ENCODE data around the gene FBRSL1.
"Not testable (repeated sequence)": the region's sequence is repeated elsewhere in the genome, so short reads cannot be mapped to it uniquely, and the experiment has no call there.

FBRSL1 gene

DNA sequence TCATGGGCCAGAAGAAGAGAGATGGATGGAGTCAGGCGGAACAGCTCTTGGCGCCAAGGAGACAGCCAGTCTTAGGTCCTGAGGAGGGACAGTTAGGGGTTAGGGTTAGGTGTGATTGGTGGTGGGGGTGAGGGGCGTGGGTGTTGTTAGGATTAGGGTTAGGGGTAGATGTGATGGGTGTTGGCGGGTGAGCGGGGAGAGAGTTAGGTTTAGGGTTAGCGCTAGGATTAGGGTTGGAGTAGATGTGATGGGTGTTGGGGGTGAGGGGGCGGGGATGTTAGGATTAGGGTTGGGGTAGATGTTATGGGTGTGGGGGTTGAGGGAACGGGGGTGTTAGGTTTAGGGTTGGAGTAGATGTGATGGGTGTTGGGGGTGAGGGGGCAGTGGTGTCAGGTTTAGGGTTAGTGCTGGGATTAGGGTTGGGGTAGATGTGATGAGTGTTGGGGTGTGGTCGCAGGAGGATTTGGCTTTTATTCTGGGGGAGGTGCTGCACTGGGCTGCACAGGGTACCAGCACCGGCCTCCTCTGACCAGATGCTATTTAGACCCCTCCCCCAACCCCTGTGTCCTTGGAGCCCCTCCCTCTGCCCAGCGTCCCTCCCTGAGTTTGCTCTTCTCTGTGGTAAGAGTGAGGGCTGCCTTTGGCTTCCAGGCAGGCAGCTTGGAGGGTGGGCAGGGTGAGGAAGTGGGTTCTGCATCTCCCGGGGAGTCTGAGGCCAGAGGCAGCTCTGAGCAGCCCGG lies 35.6 kb upstream of the FBRSL1 start:
- DNase-seq: no peak

DNA sequence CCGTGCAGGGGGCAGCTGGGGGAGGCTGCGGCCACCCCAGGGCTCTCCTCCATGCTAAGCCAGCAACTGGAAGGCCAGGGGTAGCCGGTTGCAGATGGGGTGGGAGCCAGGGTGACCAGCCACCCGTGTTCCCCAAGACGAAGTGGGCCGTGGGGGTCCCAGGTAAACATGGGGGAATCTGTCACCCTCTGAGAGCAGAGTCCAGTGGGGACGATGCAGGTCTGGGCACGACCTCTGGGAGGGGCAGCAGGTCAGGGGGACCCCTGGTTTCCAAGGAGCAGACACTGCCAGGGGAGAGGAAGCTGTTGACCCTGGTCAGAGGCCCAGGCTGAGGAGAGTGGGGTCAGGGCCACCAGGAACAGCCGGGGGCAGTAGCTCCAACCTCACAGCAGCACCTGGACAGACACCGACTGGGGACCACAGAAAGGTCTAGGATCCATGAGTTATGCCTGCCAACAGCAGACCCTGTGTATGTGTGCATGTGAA lies 35.0 kb upstream of the FBRSL1 start:
- DNase-seq: no peak

DNA sequence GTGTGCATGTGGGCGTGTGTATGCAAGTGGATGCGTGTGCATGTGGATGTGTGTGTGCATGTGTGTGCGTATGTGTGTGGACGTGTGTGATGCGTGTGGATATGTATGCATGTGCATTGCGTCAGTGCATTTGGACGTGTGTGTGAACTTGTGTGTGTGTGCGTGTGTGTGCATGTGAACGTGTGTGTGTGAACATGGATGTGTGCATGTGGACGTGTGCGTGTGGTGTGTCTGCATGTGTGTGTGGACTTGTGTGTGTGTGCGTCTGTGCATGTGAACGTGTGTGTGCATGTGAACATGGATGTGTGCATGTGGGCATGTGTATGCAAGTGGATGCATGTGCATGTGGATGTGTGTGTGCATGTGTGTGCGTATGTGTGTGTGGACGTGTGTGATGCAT lies 34.4 kb upstream of the FBRSL1 start:
- no peak for DNase-seq

DNA sequence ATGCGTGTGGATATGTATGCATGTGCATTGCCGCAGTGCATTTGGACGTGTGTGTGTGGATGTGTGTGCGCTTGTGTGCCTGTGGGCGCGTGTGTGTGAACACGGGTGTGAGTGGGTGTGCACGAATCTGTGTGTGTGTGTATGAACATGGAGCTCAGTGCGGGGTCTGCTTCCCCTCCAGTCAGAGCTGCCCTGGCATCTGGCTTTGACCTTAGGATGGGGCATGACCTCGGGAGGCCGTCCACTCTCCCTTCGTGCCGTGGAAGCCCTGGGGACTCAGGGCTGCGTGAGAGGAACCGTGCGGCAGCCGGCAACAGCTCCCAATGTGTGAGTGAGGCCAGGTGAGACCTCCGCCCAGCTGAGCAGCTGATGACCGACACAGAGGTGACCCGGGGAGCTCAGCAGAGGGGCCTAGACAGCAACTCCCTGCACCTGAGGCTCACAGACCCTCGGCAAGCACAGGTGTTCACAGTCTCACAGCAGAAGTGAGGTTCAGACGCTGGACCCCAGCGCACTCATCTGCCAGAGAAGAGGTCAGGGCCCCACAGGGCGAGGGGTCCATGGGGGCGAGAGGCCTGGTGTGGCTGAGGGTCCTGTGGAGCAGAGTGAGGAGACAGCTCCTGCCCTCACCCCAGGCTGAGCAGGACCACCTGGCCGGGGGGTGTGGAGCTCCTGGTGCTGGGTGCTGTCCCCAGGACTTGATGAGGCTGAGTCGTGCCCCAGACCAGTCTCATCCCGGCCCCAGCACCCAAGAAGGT lies 33.6 kb upstream of the FBRSL1 start:
- DNase-seq: no peak

DNA sequence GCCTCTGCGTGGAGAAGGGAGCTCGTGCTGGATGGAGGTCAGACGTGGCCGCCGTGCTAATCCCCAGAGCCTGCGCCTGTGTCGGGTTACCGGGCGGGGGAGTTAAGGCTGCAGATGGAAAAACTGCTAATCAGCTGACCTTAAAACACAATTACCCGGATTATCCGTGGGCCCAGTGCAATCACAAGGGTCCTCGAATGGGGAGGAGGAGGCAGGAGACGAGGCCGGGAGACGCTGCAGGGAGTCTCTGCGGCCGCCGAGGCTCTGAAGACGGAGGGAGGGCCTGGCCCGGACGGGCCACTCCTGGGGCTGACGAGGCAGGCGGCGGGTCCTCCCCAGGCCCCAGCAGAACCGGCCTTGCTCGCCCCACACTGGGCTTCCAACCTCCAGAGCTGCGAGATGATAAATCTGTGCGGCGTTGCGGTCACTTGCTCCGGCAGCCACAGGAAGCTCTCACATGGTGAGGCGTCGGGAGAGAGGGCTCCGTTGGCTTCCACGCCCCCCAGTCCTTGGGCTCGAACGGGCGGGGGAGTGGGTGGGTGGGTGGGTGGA lies 32.9 kb upstream of the FBRSL1 start:
- no peak for DNase-seq

DNA sequence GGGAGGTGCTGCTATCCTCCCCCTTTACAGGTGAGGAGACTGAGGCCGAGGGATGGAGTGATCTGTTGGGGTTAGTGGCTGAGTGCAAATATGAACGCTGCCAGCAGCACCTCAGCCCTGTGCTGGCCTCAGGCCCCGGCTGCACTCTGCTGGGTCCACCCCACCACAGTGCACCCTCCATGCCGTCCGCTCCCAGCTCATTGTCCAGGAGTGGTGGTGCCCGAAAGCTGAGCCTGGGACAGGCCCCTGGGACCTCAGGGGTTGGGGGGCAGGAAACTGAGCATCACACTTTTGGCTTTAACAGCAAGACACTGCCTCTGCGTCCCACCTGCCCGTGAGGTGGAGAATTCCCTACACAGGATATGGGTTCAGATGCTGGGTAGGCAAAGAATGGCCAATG lies 31.5 kb upstream of the FBRSL1 start:
- DNase-seq: no peak

DNA sequence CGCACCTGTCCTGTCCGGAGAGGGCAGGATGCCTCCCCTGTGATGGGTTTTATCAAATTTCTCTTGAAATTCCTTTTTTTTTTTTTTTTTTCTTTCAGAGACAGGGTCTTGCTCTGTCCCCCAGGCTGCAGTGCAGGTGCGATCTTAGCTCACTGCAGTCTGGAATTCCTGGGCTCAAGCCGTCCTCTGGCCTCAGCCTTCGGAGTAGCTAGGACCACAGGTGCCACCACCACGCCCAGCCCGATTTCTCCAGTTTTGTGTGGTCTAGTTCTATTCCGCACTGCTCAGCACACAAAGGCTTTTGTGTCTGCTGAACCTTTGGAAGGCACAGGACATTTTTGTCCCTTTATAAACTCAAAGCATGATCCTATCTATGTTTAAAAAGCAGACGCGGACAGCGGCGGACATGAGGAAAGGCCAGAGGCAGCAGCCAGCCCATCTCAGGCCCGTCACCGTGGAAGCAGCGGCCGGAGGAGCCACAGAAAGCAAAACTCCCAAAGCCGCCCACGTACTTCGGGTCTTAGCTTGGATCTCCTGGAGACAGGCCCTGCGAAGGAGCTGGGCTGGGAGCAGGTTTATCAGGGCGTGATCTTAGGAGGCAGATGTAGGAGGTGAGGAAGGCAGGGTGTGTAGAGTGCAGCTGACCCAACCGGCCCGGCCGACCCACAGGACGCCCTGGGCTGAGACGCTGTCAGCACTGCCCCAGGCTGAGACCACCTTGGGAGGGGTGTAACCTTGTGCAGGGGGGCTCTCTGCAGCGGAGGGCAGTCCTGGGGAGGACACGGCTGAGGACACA lies 30.9 kb upstream of the FBRSL1 start:
- DNase-seq: no peak

DNA sequence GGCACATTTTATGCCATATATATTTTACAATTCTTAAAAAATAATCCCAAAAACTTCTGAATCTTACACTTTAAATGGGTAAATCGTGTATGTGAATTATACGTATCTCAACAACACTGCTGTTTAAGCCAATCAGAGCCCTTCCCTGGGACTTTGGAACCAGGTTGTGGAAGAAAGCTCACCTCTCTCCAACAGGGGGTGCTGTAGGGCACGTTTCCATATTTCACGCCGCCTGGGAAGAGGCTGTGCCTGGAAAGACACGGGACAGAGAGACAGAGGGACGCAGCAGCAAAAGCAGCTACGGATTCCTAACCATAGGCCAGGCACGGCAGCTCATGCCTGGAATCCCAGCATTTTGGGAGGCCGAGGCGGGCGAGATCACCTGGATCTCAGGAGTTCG lies 29.4 kb upstream of the FBRSL1 start:
- DNase-seq: peak; percentile 50

DNA sequence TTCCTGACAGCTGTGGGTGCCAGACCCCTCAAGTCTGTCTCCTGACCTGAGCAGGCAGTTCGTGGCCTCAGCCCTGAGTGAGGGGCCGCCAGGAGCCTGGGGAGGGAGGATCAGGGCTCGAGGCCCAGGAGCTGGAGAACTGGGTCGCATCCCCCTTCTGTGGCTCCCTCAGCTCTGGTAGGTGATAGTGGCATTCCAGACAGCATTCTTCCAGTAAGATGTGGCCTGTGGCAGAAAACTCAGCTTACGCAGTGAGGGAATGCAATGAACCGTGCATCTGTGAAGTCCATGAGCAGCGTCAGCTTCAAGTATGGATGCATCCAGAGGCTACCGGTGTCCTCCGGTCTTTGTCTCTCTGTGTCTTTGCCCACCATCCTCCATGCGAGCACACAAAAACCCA lies 28.4 kb upstream of the FBRSL1 start:
- no peak for DNase-seq

DNA sequence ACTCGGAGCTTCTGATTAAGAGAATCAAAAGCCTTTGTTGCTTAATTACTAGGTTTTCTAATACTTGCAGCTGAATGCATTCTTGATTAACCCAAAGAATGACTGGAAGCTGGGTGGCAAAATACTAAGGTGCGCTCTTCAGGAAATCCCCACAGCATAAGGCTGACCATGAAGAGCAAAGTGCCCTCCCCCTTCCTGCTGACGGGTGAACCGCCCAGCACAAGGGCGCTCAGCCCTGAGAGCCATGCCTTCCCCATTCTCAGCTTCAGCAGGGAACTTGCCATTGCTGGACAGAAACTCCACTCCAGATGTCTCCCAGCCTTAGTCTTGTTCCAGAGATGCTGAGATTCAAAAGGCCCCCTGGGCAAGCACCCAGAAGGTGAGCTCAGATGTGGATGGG lies 27.2 kb upstream of the FBRSL1 start:
- no peak for DNase-seq

DNA sequence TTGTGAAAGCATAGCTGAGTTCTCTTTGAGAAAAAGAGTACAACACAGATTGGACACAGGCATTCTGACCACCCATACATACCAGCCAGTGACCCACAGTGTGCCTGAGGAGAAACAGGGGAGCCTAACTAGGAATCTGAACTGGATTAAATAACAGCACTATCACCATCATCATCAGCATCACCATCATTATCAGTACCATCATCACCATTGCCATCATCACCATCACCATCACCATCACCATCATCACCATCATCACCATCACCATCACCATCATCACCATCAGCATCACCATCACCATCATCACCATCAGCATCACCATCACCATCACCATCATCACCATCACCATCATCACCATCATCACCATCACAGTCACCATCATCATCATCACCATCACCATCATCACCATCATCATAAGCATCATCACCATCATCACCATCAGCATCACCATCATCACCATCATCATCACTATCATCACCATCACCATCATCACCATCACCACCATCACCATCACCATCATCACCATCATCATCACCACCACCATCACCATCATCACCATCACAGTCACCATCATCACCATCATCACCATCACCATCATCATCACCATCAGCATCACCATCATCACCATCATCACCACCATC lies 26.5 kb upstream of the FBRSL1 start:
- DNase-seq: not testable (repeated sequence)

DNA sequence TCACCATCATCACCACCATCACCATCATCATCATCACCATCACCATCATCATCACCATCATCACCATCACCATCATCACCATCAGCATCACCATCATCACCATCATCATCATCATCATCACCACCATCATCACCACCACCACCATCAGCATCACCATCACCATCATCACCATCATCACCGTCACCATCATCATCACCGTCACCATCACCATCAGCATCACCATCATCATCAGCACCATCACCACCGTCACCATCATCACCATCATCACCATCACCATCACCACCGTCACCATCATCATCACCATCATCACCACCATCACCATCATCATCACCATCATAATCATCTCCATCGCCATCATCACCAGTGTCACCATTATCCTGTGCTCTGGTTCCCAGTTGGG lies 25.6 kb upstream of the FBRSL1 start:
- not testable (repeated sequence) for DNase-seq

DNA sequence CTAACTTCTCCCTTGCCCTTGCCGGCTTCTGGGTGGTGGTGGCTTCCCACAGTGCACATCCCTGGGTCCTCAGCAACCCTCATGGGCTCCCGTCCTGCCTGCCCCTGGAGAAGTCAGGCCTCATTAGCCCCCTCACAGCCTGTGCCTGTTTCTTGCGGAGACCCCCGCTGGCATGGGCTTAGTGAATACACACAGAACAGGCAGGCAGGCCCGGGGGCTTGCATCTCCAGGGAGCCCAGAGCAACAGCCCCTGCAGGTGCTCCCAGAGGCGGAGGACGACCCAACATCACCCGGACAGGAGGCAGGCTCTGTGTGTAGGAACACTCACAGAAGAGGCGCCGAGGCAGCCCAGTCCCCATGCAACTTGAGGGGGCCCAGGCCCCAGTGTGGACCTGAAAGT lies 25.1 kb upstream of the FBRSL1 start:
- DNase-seq: no peak

DNA sequence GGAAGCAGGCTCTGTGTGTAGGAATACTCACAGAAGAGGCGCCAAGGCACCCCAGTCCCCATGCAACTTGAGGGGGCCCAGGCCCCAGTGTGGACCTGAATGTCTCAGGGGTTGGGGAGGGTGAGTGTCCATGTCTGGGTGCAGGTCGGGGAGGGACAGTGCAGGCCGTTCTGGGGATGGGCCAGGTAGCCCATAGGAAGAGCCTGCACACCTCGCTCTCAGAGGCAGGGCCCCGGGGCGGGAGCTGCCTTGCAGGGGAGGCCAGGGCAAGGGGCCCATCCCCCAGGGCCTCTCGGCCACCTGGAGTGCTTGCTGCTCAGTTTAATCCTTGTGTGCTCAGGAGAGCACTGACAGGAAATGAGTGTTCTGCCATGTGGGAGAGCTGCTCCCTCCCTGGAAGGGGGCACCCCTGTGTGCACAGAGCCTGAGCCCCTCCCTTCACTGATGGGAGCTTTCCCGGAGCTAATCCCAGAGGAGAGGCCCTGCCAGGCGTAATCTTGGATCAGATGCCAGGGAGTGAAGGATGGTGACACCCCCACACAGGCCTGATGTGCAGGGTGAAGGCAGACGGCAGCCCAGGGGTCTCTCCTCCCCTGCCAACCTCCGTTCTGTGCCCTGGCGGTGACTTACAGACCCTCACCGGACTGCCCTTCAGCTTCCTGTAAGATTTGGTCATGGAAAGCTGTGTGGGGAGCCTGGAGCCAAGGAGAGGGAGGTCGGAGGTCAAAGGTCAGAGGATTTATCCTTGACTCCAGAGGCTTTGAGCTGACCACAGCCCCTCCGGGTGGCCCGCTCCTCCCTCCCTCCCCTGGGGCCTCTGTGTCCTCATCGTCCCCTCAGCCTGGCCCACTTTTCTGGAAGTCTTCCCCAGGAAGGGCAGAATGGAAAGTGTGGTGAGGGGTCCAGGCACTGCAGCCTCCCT lies 24.4 kb upstream of the FBRSL1 start:
- DNase-seq: no peak

DNA sequence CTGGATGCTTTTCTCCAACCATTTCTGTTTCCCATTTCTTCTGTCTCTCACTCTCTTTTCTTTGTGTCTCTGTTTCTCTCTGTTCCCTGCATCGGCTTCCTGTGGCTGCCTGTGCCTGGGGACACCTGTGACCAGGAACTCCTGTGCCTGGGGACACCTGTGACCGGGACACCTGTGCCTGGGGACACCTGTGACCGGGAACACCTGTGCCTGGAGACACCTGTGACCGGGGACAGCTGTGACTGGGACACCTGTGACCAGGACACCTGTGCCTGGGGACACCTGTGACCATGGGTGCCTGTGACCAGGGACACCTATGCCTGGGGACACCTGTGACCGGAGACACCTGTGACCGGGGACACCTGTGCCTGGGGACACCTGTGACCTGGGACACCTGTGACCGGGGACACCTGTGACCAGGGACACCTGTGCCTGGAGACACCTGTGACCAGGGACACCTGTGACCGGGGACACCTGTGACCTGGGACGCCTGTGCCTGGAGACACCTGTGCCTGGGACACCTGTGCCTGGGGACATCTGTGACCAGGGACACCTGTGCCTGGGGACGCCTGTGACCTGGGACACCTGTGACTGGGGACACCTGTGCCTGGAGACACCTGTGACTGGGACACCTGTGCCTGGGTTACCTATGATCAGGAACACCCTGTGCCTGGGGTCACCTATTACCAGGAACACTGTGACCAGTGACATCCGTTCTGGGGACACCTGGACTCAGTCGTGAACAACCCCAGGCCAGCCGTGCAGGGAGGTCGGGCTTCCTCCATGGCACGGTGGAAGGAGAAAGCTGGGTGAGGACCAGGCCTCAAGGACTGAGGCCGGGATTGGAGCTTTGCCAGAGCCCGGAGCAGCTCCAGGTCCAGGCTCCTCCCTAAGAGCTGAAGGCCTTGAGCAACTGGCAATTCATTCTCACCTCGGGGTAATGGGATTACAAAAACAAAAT lies 23.4 kb upstream of the FBRSL1 start:
- no peak for DNase-seq

DNA sequence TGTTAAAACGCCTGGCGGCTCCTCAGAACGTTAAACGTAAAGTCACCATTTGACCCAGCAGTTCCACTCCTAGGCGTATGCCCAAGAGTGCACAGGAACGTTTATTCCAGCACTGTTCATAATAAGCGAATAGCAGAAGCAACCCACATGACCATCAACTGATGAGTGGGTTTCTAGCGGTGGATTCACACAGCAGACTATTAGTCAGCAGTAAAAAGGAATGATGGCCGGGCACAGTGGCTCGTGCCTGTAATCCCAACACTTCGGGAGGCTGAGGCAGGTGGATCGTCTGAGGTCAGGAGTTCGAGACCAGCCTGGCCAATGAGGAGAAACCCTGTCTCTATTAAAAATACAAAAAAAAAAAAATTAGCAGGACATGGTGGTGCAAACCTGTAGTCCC lies 22.4 kb upstream of the FBRSL1 start:
- DNase-seq: no peak

DNA sequence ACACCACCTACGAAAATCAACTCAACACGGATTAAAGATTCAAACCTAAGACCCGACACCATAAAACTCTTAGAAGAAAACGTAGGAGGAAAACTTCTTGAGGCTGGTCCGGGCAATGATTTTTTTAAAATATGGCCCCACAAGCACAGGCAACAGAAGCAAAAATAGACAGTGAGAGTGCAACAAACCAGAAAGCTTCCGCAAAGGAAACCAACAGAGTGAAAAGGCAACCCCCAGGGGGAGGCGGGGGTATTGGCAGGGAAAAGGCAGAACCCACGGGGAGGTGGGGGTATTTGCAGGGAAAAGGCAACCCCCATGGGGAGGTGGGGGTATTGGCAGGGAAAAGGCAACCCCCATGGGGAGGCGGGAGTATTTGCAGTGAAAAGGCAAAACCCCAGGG lies 20.5 kb upstream of the FBRSL1 start:
- DNase-seq: no peak

DNA sequence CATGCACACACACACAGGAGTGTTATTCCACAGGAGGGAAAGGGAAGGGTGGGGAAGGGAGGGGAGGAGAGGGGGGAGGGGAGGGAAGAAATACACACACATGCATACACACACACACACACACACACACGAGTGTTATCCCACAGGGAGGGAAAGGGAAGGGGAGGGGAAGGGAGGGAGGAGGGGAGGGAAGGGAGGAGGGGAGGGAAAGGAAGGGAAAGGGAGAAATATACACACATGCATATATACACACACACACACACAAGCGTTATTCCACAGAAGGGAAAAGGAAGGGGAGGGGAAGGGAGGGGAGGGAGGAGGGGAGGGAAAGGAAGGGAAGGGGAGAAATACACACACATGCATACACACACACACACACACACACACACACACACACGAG lies 19.6 kb upstream of the FBRSL1 start:
- no peak for DNase-seq

DNA sequence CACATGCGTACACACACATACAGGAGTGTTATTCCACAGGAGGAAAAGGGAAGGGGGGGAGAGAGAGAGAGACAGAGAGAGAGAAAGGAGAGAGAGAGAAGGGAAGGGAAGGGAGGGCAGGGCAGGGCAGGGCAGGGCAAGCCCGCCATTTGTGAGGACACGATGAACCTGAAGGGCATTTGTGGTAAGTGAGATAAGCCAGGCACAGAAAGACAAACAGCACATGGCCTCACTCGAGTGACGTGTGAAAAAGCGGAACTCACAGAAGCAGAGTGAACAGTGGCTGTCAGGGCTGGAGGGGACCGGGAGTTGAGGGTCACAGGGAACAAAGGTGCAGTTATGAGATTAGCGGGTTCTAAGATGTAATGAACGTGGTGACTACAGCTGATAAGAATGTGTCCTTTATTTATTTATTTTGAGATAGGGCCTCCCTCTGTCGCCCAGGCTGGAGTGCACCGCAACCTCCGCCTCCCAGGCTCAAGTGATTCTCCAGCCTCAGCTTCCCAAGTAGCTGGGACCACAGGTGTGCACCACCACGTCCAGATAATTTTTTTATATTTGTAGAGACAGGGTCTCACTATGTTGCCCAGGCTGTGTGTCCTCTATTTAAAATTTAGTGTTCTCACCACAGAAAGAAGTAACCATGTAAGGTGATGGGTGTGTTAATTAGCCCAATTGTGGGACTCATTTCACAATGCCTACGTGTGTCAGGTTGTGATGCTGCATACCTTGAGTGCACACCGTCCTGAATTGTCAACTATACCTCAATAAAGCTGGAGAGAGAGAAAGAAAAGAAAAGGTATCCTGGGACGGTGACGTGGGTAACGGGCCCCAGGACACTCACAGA lies 18.7 kb upstream of the FBRSL1 start:
- DNase-seq: no peak

DNA sequence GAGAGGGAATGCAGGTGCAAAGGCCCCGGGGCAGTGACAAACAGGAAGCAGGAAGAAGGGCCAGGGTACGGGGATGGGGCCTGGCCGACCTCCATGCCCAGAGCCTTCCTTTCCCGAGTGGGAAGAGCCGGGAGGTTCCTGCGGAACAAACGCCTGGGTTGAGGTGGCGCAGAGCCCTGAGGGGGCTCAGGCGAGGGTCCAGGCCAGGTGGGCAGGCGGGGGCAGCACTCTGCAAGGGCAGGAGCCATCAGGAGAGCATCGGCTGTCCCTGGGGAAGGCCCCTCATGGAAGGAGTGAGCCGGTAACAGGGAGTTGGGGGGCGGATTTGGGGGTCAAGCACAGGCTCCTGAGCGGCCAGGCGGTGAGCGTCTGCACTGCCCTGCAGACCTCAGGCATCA lies 18.1 kb upstream of the FBRSL1 start:
- no peak for DNase-seq

Data from stimulated activated CD8-positive, alpha-beta memory T cell treated with anti-CD3 and anti-CD28 coated beads, Interleukin-4, amount 100 ng/mL, for 48 hours (primary cell).